Measurements from ENCODE around the gene GRM5. TPM values are rescaled to one million over a fixed set of nuclear protein-coding genes. Genes with fewer than 3 reads are reported as not detected.

The GRM5 gene
- total and polyA plus RNA-seq, 4 donors: not detected

DNA sequence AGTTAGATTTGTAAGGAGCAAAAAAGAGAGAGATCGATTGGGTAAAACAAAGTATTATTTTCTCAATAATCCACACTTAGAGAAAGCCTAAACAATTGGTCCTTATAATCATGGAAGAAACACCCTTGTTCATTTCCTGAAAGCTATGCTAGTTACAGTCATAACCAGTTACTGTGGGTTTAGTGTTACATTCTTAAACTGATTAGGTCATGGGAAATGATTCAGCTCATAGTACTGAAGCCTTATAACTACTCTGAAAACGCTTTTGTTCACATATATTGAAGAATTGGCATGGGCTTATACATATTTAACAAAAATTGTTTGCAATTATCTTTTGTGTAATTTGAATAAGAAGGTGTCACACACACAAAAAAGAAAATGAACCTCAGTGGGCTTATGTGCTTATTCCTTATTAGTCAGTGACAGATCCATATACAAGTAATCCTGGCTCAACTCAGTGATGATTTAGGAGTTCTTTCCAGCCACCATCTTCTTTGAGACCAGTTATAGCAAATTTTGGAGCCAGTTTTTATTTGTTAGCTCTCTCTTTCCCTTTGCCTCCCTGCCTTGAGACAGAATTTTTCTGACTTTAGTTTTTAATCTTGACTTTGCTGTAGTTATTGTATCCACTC is 529.8 kb downstream of the GRM5 start:
- no peak for TF ChIP-seq YY1 (IDR thresholded peaks at IDR 0.05)
- no peak for TF ChIP-seq RXRA (IDR thresholded peaks at IDR 0.05)
- TF ChIP-seq, protein P1, sequence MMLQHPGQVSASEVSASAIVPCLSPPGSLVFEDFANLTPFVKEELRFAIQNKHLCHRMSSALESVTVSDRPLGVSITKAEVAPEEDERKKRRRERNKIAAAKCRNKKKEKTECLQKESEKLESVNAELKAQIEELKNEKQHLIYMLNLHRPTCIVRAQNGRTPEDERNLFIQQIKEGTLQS (IDR thresholded peaks at IDR 0.05): no peak
- TF ChIP-seq, protein P2, sequence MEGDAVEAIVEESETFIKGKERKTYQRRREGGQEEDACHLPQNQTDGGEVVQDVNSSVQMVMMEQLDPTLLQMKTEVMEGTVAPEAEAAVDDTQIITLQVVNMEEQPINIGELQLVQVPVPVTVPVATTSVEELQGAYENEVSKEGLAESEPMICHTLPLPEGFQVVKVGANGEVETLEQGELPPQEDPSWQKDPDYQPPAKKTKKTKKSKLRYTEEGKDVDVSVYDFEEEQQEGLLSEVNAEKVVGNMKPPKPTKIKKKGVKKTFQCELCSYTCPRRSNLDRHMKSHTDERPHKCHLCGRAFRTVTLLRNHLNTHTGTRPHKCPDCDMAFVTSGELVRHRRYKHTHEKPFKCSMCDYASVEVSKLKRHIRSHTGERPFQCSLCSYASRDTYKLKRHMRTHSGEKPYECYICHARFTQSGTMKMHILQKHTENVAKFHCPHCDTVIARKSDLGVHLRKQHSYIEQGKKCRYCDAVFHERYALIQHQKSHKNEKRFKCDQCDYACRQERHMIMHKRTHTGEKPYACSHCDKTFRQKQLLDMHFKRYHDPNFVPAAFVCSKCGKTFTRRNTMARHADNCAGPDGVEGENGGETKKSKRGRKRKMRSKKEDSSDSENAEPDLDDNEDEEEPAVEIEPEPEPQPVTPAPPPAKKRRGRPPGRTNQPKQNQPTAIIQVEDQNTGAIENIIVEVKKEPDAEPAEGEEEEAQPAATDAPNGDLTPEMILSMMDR (IDR thresholded peaks at IDR 0.05; ENCODE audit: low read depth, low read length, missing input control): no peak
- TF ChIP-seq, protein P3, sequence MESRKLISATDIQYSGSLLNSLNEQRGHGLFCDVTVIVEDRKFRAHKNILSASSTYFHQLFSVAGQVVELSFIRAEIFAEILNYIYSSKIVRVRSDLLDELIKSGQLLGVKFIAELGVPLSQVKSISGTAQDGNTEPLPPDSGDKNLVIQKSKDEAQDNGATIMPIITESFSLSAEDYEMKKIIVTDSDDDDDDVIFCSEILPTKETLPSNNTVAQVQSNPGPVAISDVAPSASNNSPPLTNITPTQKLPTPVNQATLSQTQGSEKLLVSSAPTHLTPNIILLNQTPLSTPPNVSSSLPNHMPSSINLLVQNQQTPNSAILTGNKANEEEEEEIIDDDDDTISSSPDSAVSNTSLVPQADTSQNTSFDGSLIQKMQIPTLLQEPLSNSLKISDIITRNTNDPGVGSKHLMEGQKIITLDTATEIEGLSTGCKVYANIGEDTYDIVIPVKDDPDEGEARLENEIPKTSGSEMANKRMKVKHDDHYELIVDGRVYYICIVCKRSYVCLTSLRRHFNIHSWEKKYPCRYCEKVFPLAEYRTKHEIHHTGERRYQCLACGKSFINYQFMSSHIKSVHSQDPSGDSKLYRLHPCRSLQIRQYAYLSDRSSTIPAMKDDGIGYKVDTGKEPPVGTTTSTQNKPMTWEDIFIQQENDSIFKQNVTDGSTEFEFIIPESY (IDR thresholded peaks at IDR 0.05): no peak
- TF ChIP-seq TAF1 (conservative IDR thresholded peaks at IDR 0.05): no peak
- no peak for TF ChIP-seq FOXA1 (IDR thresholded peaks at IDR 0.05)
- no peak for TF ChIP-seq HNF4G (IDR thresholded peaks at IDR 0.05)
- no peak for TF ChIP-seq SP1 (IDR thresholded peaks at IDR 0.05)
- TF ChIP-seq, protein P4, sequence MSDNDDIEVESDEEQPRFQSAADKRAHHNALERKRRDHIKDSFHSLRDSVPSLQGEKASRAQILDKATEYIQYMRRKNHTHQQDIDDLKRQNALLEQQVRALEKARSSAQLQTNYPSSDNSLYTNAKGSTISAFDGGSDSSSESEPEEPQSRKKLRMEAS (IDR thresholded peaks at IDR 0.05): no peak
- TF ChIP-seq, protein P5, sequence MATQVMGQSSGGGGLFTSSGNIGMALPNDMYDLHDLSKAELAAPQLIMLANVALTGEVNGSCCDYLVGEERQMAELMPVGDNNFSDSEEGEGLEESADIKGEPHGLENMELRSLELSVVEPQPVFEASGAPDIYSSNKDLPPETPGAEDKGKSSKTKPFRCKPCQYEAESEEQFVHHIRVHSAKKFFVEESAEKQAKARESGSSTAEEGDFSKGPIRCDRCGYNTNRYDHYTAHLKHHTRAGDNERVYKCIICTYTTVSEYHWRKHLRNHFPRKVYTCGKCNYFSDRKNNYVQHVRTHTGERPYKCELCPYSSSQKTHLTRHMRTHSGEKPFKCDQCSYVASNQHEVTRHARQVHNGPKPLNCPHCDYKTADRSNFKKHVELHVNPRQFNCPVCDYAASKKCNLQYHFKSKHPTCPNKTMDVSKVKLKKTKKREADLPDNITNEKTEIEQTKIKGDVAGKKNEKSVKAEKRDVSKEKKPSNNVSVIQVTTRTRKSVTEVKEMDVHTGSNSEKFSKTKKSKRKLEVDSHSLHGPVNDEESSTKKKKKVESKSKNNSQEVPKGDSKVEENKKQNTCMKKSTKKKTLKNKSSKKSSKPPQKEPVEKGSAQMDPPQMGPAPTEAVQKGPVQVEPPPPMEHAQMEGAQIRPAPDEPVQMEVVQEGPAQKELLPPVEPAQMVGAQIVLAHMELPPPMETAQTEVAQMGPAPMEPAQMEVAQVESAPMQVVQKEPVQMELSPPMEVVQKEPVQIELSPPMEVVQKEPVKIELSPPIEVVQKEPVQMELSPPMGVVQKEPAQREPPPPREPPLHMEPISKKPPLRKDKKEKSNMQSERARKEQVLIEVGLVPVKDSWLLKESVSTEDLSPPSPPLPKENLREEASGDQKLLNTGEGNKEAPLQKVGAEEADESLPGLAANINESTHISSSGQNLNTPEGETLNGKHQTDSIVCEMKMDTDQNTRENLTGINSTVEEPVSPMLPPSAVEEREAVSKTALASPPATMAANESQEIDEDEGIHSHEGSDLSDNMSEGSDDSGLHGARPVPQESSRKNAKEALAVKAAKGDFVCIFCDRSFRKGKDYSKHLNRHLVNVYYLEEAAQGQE (IDR thresholded peaks at IDR 0.05): no peak
- no peak for TF ChIP-seq GABPA (IDR thresholded peaks at IDR 0.05 in 1 of 2, conservative IDR thresholded peaks at IDR 0.05 in 1 of 2)
- no peak for TF ChIP-seq JUND (IDR thresholded peaks at IDR 0.05)
- no peak for TF ChIP-seq NR2F2 (IDR thresholded peaks at IDR 0.05)
- TF ChIP-seq EGR1 (IDR thresholded peaks at IDR 0.05; ENCODE audit: low read depth in 2 of 2): no peak
- TF ChIP-seq FOXA2 (IDR thresholded peaks at IDR 0.05): no peak
- no peak for TF ChIP-seq HNF4A (conservative IDR thresholded peaks at IDR 0.05)
- TF ChIP-seq RAD21 (IDR thresholded peaks at IDR 0.05): no peak
- H3K27ac ChIP-seq (ENCODE audit: low read depth in 1 of 2, low read length in 2 of 2): no peak overlapping the region
- H3K9ac ChIP-seq (ENCODE audit: low read depth in 1 of 2, low read length in 2 of 2): no peak overlapping the region
- H3K4me1 ChIP-seq (ENCODE audit: control insufficient read depth in 4 of 4, insufficient read depth in 4 of 4, low read length in 3 of 4): peaks cover 2 to 8% (median 3%) of the 10 kb centered on the region in 4 donors
- no peak overlapping the region for H3K4me3 ChIP-seq (ENCODE audit: low read depth in 1 of 3, low read length in 3 of 3)
- H3K27me3 ChIP-seq (ENCODE audit: control insufficient read depth in 4 of 4, insufficient read depth in 4 of 4, low read length in 3 of 4): no peaks in the 10 kb centered on the region
- no peaks in the 10 kb centered on the region for H3K36me3 ChIP-seq (ENCODE audit: control insufficient read depth in 4 of 4, insufficient read depth in 3 of 4, low read depth in 1 of 4, low read length in 3 of 4)
- no peak for DNase-seq (ENCODE audit: low spot score)
- WGBS: 69% methylated on average over 2 of the region's 2 CpGs
- no peaks in the 10 kb centered on the region for H3K9me3 ChIP-seq (ENCODE audit: control insufficient read depth in 4 of 4, low read length in 3 of 4)
